H9 (cell line): ENCODE results near the gene RPL7L1. TPM values are rescaled to one million over a fixed set of nuclear protein-coding genes. Genes with fewer than 3 reads are reported as not detected.
A peak's percentile ranks its signal among the peaks of the same experiment; 100 is the strongest.

Source experiments
- DNase-seq: peaks from one replicate; pipeline ENCODE4 v3.0.0-alpha.2; 2017
- H2AFZ ChIP-seq: one replicate; pipeline ENCODE4 v1.6.1; 2013; ENCODE audit warnings: mild to moderate bottlenecking, low read length, control low read depth, moderate library complexity
- H2AK5ac ChIP-seq: 2 replicates; pipeline ENCODE4 v1.6.1; 2013; ENCODE audit warnings: low read length, control low read depth, mixed read lengths; ENCODE audit not compliant: insufficient read length
- H2BK120ac ChIP-seq: one replicate; pipeline ENCODE4 v1.6.1; 2013; ENCODE audit warnings: low read depth, mild to moderate bottlenecking, low read length, control low read depth, inconsistent platforms; ENCODE audit not compliant: poor library complexity, severe bottlenecking
- H2BK12ac ChIP-seq: 2 replicates; pipeline ENCODE4 v1.6.1; 2013; ENCODE audit warnings: low read length, control low read depth, mixed read lengths, low read depth; ENCODE audit not compliant: insufficient read length
- H2BK15ac ChIP-seq: 2 replicates; pipeline ENCODE4 v1.6.1; 2013; ENCODE audit warnings: low read depth, low read length, control low read depth
- H2BK20ac ChIP-seq: one replicate; pipeline ENCODE4 v1.6.1; 2013; ENCODE audit warnings: low read depth, mild to moderate bottlenecking, low read length, control low read depth, inconsistent platforms; ENCODE audit not compliant: poor library complexity, severe bottlenecking
- H2BK5ac ChIP-seq: 2 replicates; pipeline ENCODE4 v1.6.1; 2013; ENCODE audit warnings: low read length, control low read depth, mixed read lengths; ENCODE audit not compliant: insufficient read length
- H3K14ac ChIP-seq: 2 replicates; pipeline ENCODE4 v1.6.1; 2013; ENCODE audit warnings: low read length, control low read depth; ENCODE audit not compliant: insufficient read depth
- H3K18ac ChIP-seq: 2 replicates; pipeline ENCODE4 v1.6.1; 2013; ENCODE audit warnings: low read depth, mild to moderate bottlenecking, mixed read lengths, low read length, control low read depth; ENCODE audit not compliant: insufficient read length
- H3K23ac ChIP-seq: 2 replicates; pipeline ENCODE4 v1.6.1; 2013; ENCODE audit warnings: low read length, control low read depth, mixed read lengths, low read depth; ENCODE audit not compliant: insufficient read length
- H3K23me2 ChIP-seq: 2 replicates; pipeline ENCODE4 v1.6.1; 2013; ENCODE audit warnings: low read depth, mild to moderate bottlenecking, mixed read lengths, low read length, control low read depth; ENCODE audit not compliant: insufficient read length, poor library complexity, severe bottlenecking
- H3K27ac ChIP-seq: 2 replicates; pipeline ENCODE4 v1.5.1; 2013; ENCODE audit warnings: low read length, control low read depth, mixed read lengths, low read depth; ENCODE audit not compliant: insufficient read length
- H3K27me3 ChIP-seq: 2 replicates; pipeline ENCODE4 v1.6.1; 2013; ENCODE audit warnings: low read length, control low read depth, inconsistent platforms; ENCODE audit not compliant: insufficient read depth
- H3K4ac ChIP-seq: 2 replicates; pipeline ENCODE4 v1.6.1; 2013; ENCODE audit warnings: low read depth, mild to moderate bottlenecking, control low read depth, inconsistent platforms, low read length, moderate library complexity
- H3K4me1 ChIP-seq: 2 replicates; pipeline ENCODE4 v1.6.1; 2013; ENCODE audit warnings: low read length, control low read depth, inconsistent platforms; ENCODE audit not compliant: insufficient read depth
- H3K4me2 ChIP-seq: 2 replicates; pipeline ENCODE4 v1.6.1; 2013; ENCODE audit warnings: low read length, control low read depth, mixed read lengths; ENCODE audit not compliant: insufficient read length, insufficient read depth
- H3K56ac ChIP-seq: 2 replicates; pipeline ENCODE4 v1.6.1; 2013; ENCODE audit warnings: low read depth, mild to moderate bottlenecking, mixed read lengths, low read length, control low read depth; ENCODE audit not compliant: insufficient read length
- H3K79me1 ChIP-seq: 2 replicates; pipeline ENCODE4 v1.6.1; 2013; ENCODE audit warnings: low read depth, mild to moderate bottlenecking, moderate library complexity, low read length, control low read depth, inconsistent platforms; ENCODE audit not compliant: insufficient read depth, poor library complexity, severe bottlenecking
- H3K79me2 ChIP-seq: 2 replicates; pipeline ENCODE4 v1.6.1; 2013; ENCODE audit warnings: low read length, control low read depth, inconsistent platforms; ENCODE audit not compliant: insufficient read depth
- H3K9ac ChIP-seq: 2 replicates; pipeline ENCODE4 v1.6.1; 2013; ENCODE audit warnings: low read length, control low read depth, mixed read lengths; ENCODE audit not compliant: insufficient read length; ENCODE audit errors: extremely low read depth
- H3K9me3 ChIP-seq: one replicate; pipeline ENCODE4 v1.6.1; 2013; ENCODE audit warnings: low read depth, low read length, inconsistent platforms; ENCODE audit not compliant: control insufficient read depth
- H3T11ph ChIP-seq: one replicate; pipeline ENCODE4 v1.6.1; 2013; ENCODE audit warnings: mild to moderate bottlenecking, low read length, control low read depth, inconsistent platforms
- H4K20me1 ChIP-seq: one replicate; pipeline ENCODE4 v1.6.1; 2013; ENCODE audit not compliant: control insufficient read depth, insufficient read length, insufficient read depth
- H4K5ac ChIP-seq: 2 replicates; pipeline ENCODE4 v1.6.1; 2013; ENCODE audit warnings: low read depth, mild to moderate bottlenecking, mixed read lengths, low read length, control low read depth; ENCODE audit not compliant: insufficient read length
- H4K8ac ChIP-seq: replicated peaks from 2 replicates; pipeline ENCODE4 v1.6.1; 2013; ENCODE audit warnings: low read length, control low read depth, mixed read lengths, low read depth; ENCODE audit not compliant: insufficient read length
- H4K91ac ChIP-seq: 2 replicates; pipeline ENCODE4 v1.6.1; 2013; ENCODE audit warnings: low read depth, mild to moderate bottlenecking, moderate library complexity, mixed read lengths, low read length, control low read depth; ENCODE audit not compliant: insufficient read length
- H3K27ac Mint-ChIP-seq, 3 experiments: 2 replicates in 2 of 3; 3 replicates in 1 of 3; pipeline ENCODE4 v1.8.0; 2020 to 2021; ENCODE audit warnings: mixed read lengths in 3 of 3, mild to moderate bottlenecking in 1 of 3, moderate library complexity in 1 of 3
- H3K27me3 Mint-ChIP-seq: 2 replicates; pipeline ENCODE4 v1.8.0; 2021; ENCODE audit warnings: low read depth, mild to moderate bottlenecking, moderate library complexity, mixed read lengths
- H3K36me3 Mint-ChIP-seq, 3 experiments: 2 replicates in 2 of 3; 3 replicates in 1 of 3; pipeline ENCODE4 v1.8.0; 2020 to 2021; ENCODE audit warnings: low read depth in 3 of 3, mixed read lengths in 3 of 3; ENCODE audit not compliant: insufficient read depth in 1 of 3
- H3K4me1 Mint-ChIP-seq, 2 experiments: 2 replicates each; pipeline ENCODE4 v1.8.0; 2020; ENCODE audit warnings: mixed read lengths in 2 of 2
- H3K4me3 Mint-ChIP-seq, 2 experiments: 2 replicates in 1 of 2; 3 replicates in 1 of 2; pipeline ENCODE4 v1.8.0; 2020 to 2021; ENCODE audit warnings: mild to moderate bottlenecking in 2 of 2, mixed read lengths in 2 of 2, moderate library complexity in 1 of 2
- H3K9me3 Mint-ChIP-seq, 2 experiments: 2 replicates in 1 of 2; 3 replicates in 1 of 2; pipeline ENCODE4 v1.8.0; 2020; ENCODE audit warnings: mild to moderate bottlenecking in 2 of 2, mixed read lengths in 2 of 2, moderate library complexity in 1 of 2
- WGBS: extraction: QIAGEN DNeasy Blood & Tissue Kit; methylation state at CpG from one replicate; pipeline ENCODE4 v1.1.7; 2013; ENCODE audit warnings: missing lambda C conversion rate, low lambda C conversion rate, mixed read lengths; ENCODE audit not compliant: insufficient read length; ENCODE audit errors: extremely low coverage; 5-methylcytosine and 5-hydroxymethylcytosine counted together
- total RNA-seq: library from RNA; stranded (reverse); gene quantifications from 2 replicates; pipeline ENCODE4 v1.2.1, GENCODE V29; 2021
- TF ChIP-seq, protein P1 (sequence below): fragments of 200-600 bp; sonication (generic); conservative IDR thresholded peaks from 3 replicates; pipeline ENCODE4 v1.8.0; 2021; ENCODE audit warnings: antibody characterized with exemption, mild to moderate bottlenecking

RPL7L1 gene
- total RNA-seq, 1 experiment from 2014 or later: 130 TPM

GRCh38 chr6:42925248-42925857, 45.9 kb downstream of the RPL7L1 start:
- H2BK20ac ChIP-seq: no peak overlapping the region
- no peak overlapping the region for H4K91ac ChIP-seq
- no peak overlapping the region for H2BK5ac ChIP-seq
- Mint-ChIP-seq H3K4me1 (peaks cover 9 to 12% of the 10 kb centered on the region in 2 experiments), H3K27ac (no peak overlapping the region; a peak in 2 of 7 replicates), H3K27me3 (no peaks in the 10 kb centered on the region; the same call in 1 of the 2 replicates), H3K9me3 (no peaks in the 10 kb centered on the region), H3K4me3 (no peak overlapping the region; a peak in 1 of 5 replicates), H3K36me3 (peaks cover 0 to 4% (median 2%) of the 10 kb centered on the region in 3 experiments; a peak in 3 of 7 replicates)
- WGBS: no CpG with 5 or more reads among the region's 23 CpGs
- no peak overlapping the region for H3K9ac ChIP-seq
- H2BK12ac ChIP-seq: no peak overlapping the region
- TF ChIP-seq, protein P1, sequence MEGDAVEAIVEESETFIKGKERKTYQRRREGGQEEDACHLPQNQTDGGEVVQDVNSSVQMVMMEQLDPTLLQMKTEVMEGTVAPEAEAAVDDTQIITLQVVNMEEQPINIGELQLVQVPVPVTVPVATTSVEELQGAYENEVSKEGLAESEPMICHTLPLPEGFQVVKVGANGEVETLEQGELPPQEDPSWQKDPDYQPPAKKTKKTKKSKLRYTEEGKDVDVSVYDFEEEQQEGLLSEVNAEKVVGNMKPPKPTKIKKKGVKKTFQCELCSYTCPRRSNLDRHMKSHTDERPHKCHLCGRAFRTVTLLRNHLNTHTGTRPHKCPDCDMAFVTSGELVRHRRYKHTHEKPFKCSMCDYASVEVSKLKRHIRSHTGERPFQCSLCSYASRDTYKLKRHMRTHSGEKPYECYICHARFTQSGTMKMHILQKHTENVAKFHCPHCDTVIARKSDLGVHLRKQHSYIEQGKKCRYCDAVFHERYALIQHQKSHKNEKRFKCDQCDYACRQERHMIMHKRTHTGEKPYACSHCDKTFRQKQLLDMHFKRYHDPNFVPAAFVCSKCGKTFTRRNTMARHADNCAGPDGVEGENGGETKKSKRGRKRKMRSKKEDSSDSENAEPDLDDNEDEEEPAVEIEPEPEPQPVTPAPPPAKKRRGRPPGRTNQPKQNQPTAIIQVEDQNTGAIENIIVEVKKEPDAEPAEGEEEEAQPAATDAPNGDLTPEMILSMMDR: no peak
- H4K8ac ChIP-seq: no peak overlapping the region
- H3K4me1 ChIP-seq: no peaks in the 10 kb centered on the region
- no peaks in the 10 kb centered on the region for H3K27me3 ChIP-seq
- no peaks in the 10 kb centered on the region for H3K79me2 ChIP-seq
- H3K79me1 ChIP-seq: no peaks in the 10 kb centered on the region
- no peaks in the 10 kb centered on the region for H4K20me1 ChIP-seq
- H2AFZ ChIP-seq: no peak overlapping the region
- H2BK15ac ChIP-seq: no peak overlapping the region
- peaks cover 14% of the 10 kb centered on the region for H3K23me2 ChIP-seq
- H3K27ac ChIP-seq: no peak overlapping the region
- H3K56ac ChIP-seq: no peak overlapping the region
- peak; percentile 73 for DNase-seq
- no peak overlapping the region for H3K23ac ChIP-seq
- H3T11ph ChIP-seq: no peak overlapping the region
- no peak overlapping the region for H2AK5ac ChIP-seq
- no peak overlapping the region for H3K4me2 ChIP-seq
- no peak overlapping the region for H3K18ac ChIP-seq
- H2BK120ac ChIP-seq: no peak overlapping the region
- no peaks in the 10 kb centered on the region for H3K9me3 ChIP-seq
- no peak overlapping the region for H4K5ac ChIP-seq
- no peak overlapping the region; the same call in 1 of the 2 replicates for H3K14ac ChIP-seq
- H3K4ac ChIP-seq: no peak overlapping the region
